Measurements from ENCODE around the gene ZNF670.

GRCh38 chr1:247060771-247061170, 17.8 kb downstream of the ZNF670 start:
- TF ChIP-seq L3MBTL2 (conservative IDR thresholded peaks at IDR 0.05) (no peak), CTBP1 (IDR thresholded peaks at IDR 0.05; ENCODE audit: borderline replicate concordance) (no peak), PKNOX1 (IDR thresholded peaks at IDR 0.05) (no peak), NFRKB (IDR thresholded peaks at IDR 0.05) (no peak), BHLHE40 (IDR thresholded peaks at IDR 0.05; ENCODE audit: borderline replicate concordance) (no peak), FOXM1 (IDR thresholded peaks at IDR 0.05; ENCODE audit: borderline replicate concordance) (no peak), ZNF384 (IDR thresholded peaks at IDR 0.05) (no peak), TARDBP (IDR thresholded peaks at IDR 0.05) (no peak), SP1 (IDR thresholded peaks at IDR 0.05) (no peak), ELF4 (IDR thresholded peaks at IDR 0.05) (no peak), FOXA1 (IDR thresholded peaks at IDR 0.05) (no peak), HDGF (IDR thresholded peaks at IDR 0.05; ENCODE audit: borderline replicate concordance) (no peak)
